HEK293T (cell line): ENCODE results near the gene MAML2.
"Not testable (repeated sequence)": the region's sequence is repeated elsewhere in the genome, so short reads cannot be mapped to it uniquely, and the experiment has no call there.

Experiments
- CTCF ChIA-PET: fragments of 350-600 bp; formaldehyde crosslinking; extraction: SDS; loops from one replicate; lab custom pipeline; 2021; ENCODE audit warnings: antibody characterized with exemption, inconsistent platforms; lab: Yijun Ruan, JAX
- POLR2A ChIA-PET: fragments of 350-600 bp; formaldehyde crosslinking; extraction: SDS; loops from one replicate; lab custom pipeline; 2020; ENCODE audit warnings: antibody characterized with exemption, inconsistent platforms; lab: Yijun Ruan, JAX
- DNase-seq: peaks from one replicate; pipeline ENCODE4 v3.0.0; 2012; ENCODE audit warnings: mixed read lengths; ENCODE audit errors: extremely low spot score
- ARNT ChIP-seq: fragments of 450-650 bp; IDR thresholded peaks from 2 replicates; pipeline ENCODE4 v1.6.1; 2017; ENCODE audit warnings: mild to moderate bottlenecking
- BHLHE40 ChIP-seq: fragments of 450-650 bp; IDR thresholded peaks from 2 replicates; pipeline ENCODE4 v1.6.1; 2016; ENCODE audit warnings: mild to moderate bottlenecking, moderate library complexity, borderline replicate concordance
- CTBP1 ChIP-seq: fragments of 450-650 bp; IDR thresholded peaks from 2 replicates; pipeline ENCODE4 v1.6.1; 2016; ENCODE audit warnings: borderline replicate concordance
- ELF4 ChIP-seq: fragments of 450-650 bp; IDR thresholded peaks from 2 replicates; pipeline ENCODE4 v1.6.1; 2017; ENCODE audit warnings: antibody characterized with exemption
- FOXA1 ChIP-seq: fragments of 450-650 bp; IDR thresholded peaks from 2 replicates; pipeline ENCODE4 v1.6.1; 2016; ENCODE audit warnings: mild to moderate bottlenecking
- FOXK2 ChIP-seq: fragments of 450-650 bp; IDR thresholded peaks from 2 replicates; pipeline ENCODE4 v1.6.1; 2016; ENCODE audit warnings: mild to moderate bottlenecking
- FOXM1 ChIP-seq: fragments of 450-650 bp; IDR thresholded peaks from 2 replicates; pipeline ENCODE4 v1.6.1; 2017; ENCODE audit warnings: mild to moderate bottlenecking, borderline replicate concordance
- HDGF ChIP-seq: fragments of 450-650 bp; IDR thresholded peaks from 2 replicates; pipeline ENCODE4 v1.6.1; 2017; ENCODE audit warnings: antibody characterized with exemption, borderline replicate concordance
- L3MBTL2 ChIP-seq: fragments of 450-650 bp; conservative IDR thresholded peaks from 2 replicates; pipeline ENCODE4 v1.6.1; 2016; ENCODE audit warnings: mild to moderate bottlenecking
- LEF1 ChIP-seq: fragments of 450-650 bp; IDR thresholded peaks from 2 replicates; pipeline ENCODE4 v1.6.1; 2017; ENCODE audit warnings: mild to moderate bottlenecking, borderline replicate concordance
- NFRKB ChIP-seq: fragments of 450-650 bp; IDR thresholded peaks from 2 replicates; pipeline ENCODE4 v1.6.1; 2016; ENCODE audit warnings: mild to moderate bottlenecking, moderate library complexity
- PKNOX1 ChIP-seq: fragments of 450-650 bp; IDR thresholded peaks from 2 replicates; pipeline ENCODE4 v1.6.1; 2016
- SP1 ChIP-seq: fragments of 450-650 bp; IDR thresholded peaks from 2 replicates; pipeline ENCODE4 v1.6.1; 2017
- SUZ12 ChIP-seq: fragments of 450-650 bp; IDR thresholded peaks from 2 replicates; pipeline ENCODE4 v1.6.1; 2016; ENCODE audit warnings: mild to moderate bottlenecking
- TARDBP ChIP-seq: fragments of 450-650 bp; IDR thresholded peaks from 2 replicates; pipeline ENCODE4 v1.6.1; 2016
- ZNF384 ChIP-seq: fragments of 450-650 bp; IDR thresholded peaks from 2 replicates; pipeline ENCODE4 v1.6.1; 2016

The MAML2 gene

GRCh38 chr11:96275801-96276594, 67.0 kb downstream of the MAML2 start:
- ChIA-PET POLR2A (interaction anchor here (1.1 kb wide), 1 partner anchor 31 kb away, joined by 3 read pairs; no protein-coding TSS in a partner anchor), CTCF (interaction anchor here (1.3 kb wide), 1 partner anchor 67 kb away, joined by 4 read pairs; the partner anchor contains the start of gene MAML2)
- DNase-seq: no peak
- TF ChIP-seq SP1 (no peak), FOXM1 (no peak), SUZ12 (no peak), BHLHE40 (no peak), LEF1 (no peak), L3MBTL2 (no peak), FOXA1 (no peak), PKNOX1 (no peak), FOXK2 (no peak)

- no peak for DNase-seq
- CTCF ChIA-PET: no interaction called here
- POLR2A ChIA-PET: no interaction called here
- TF ChIP-seq ARNT: no peak
- TF ChIP-seq FOXA1: no peak
- TF ChIP-seq TARDBP: no peak
- TF ChIP-seq CTBP1: no peak
- TF ChIP-seq NFRKB: no peak
- TF ChIP-seq BHLHE40: no peak
- TF ChIP-seq SUZ12: no peak
- TF ChIP-seq PKNOX1: no peak
- TF ChIP-seq ELF4: no peak
- TF ChIP-seq FOXK2: no peak
- TF ChIP-seq ZNF384: no peak
- TF ChIP-seq SP1: no peak
- no peak for TF ChIP-seq L3MBTL2
Observed at GRCh38 chr11:96273507-96273906, 69.5 kb downstream of the MAML2 start.

- no peak for TF ChIP-seq FOXK2
- TF ChIP-seq HDGF: no peak
- no peak for TF ChIP-seq SUZ12
- no peak for TF ChIP-seq LEF1
- TF ChIP-seq PKNOX1: no peak
- TF ChIP-seq ZNF384: no peak
- no peak for TF ChIP-seq BHLHE40
- no peak for TF ChIP-seq FOXA1
- TF ChIP-seq CTBP1: no peak
- TF ChIP-seq TARDBP: no peak
- no peak for TF ChIP-seq L3MBTL2
- no peak for DNase-seq
- ChIA-PET POLR2A (no interaction called here), CTCF (no interaction called here)
Observed at GRCh38 chr11:96272529-96273222, 70.3 kb downstream of the MAML2 start.

GRCh38 chr11:96271777-96272176, 71.2 kb downstream of the MAML2 start:
- DNase-seq: no peak
- ChIA-PET POLR2A (no interaction called here), CTCF (no interaction called here)
- TF ChIP-seq NFRKB (no peak), PKNOX1 (no peak), TARDBP (no peak), FOXK2 (no peak), ARNT (no peak), BHLHE40 (no peak), L3MBTL2 (no peak), FOXA1 (no peak), SUZ12 (no peak), ELF4 (no peak), HDGF (no peak), LEF1 (no peak)

GRCh38 chr11:96271352-96271751, 71.6 kb downstream of the MAML2 start:
- DNase-seq, POLR2A ChIA-PET, CTCF ChIA-PET: not testable (repeated sequence)

GRCh38 chr11:96268527-96268926, 74.5 kb downstream of the MAML2 start:
- POLR2A ChIA-PET, DNase-seq: not testable (repeated sequence)
- CTCF ChIA-PET: interaction anchor here (0.5 kb wide), 1 partner anchor 18 kb away, joined by 4 read pairs; no protein-coding TSS in a partner anchor
